Neural cell (in vitro differentiated cells): ENCODE measurements around the gene NRXN2.
"Not testable (repeated sequence)": the region's sequence is repeated elsewhere in the genome, so short reads cannot be mapped to it uniquely, and the experiment has no call there.

Source experiments
- MXI1 ChIP-seq: fragments of 450-650 bp; conservative IDR thresholded peaks from 2 replicates; pipeline ENCODE4 v1.6.1; 2014; ENCODE audit warnings: antibody characterized with exemption, mild to moderate bottlenecking; ENCODE audit not compliant: poor library complexity, severe bottlenecking
- POLR2AphosphoS5 ChIP-seq: IDR thresholded peaks from 2 replicates; pipeline ENCODE4 v1.6.1; 2012
- TF ChIP-seq, protein P1 (sequence below): fragments of 450-650 bp; IDR thresholded peaks from 2 replicates; pipeline ENCODE4 v1.5.1; 2014; ENCODE audit warnings: antibody characterized with exemption, mild to moderate bottlenecking, moderate library complexity; ENCODE audit not compliant: poor library complexity, severe bottlenecking

DNA sequence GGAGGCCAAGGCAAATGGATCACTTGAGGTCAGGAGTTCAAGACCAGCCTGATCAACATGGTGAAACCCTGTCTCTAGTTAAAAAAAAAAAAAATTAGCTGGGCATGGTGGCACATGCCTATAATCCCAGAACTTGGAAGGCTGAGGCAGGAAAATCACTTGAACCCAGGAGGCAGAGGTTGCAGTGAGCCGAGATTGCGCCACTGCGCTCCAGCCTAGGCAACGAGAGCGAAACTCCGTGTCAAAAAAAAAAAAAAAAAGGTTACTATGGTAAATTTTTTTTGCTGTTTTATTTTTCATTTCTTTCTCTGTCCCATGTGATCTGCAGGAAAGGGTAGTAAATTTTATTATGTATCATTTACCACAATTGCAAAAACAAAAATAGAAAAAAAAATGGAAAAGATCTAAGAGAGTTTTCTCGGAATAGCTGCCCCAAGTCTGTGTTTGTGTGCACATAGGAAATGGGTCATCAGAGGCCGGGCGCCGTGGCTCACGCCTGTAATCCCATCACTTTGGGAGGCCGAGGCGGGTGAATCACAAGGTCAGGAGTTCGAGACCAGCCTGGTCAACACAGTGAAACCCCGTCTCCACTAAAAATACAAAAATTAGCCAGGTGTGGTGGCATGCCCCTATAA, 58.6 kb downstream of the NRXN2 start:
- TF ChIP-seq, protein P1, sequence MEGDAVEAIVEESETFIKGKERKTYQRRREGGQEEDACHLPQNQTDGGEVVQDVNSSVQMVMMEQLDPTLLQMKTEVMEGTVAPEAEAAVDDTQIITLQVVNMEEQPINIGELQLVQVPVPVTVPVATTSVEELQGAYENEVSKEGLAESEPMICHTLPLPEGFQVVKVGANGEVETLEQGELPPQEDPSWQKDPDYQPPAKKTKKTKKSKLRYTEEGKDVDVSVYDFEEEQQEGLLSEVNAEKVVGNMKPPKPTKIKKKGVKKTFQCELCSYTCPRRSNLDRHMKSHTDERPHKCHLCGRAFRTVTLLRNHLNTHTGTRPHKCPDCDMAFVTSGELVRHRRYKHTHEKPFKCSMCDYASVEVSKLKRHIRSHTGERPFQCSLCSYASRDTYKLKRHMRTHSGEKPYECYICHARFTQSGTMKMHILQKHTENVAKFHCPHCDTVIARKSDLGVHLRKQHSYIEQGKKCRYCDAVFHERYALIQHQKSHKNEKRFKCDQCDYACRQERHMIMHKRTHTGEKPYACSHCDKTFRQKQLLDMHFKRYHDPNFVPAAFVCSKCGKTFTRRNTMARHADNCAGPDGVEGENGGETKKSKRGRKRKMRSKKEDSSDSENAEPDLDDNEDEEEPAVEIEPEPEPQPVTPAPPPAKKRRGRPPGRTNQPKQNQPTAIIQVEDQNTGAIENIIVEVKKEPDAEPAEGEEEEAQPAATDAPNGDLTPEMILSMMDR = not testable (repeated sequence)
- TF ChIP-seq MXI1, POLR2AphosphoS5: not testable (repeated sequence)
